Fibroblast of villous mesenchyme (primary cell): ENCODE measurements around the gene C1orf167. TPM values are rescaled to one million over a fixed set of nuclear protein-coding genes. Genes with fewer than 3 reads are reported as not detected.

Experiments
- DNase-seq: peaks from one replicate; pipeline ENCODE4 v3.0.0-alpha.2; 2010; ENCODE audit warnings: low read depth
- H3K4me3 ChIP-seq: 2 replicates; pipeline ENCODE4 v1.5.1; 2011; ENCODE audit warnings: low read depth, mild to moderate bottlenecking, low read length
- total RNA-seq: library from RNA; depleted of rRNA; stranded (reverse); fragments of >200 nt; gene quantifications from 2 replicates; pipeline ENCODE4 v1.2.3, GENCODE V29; 2012
- TF ChIP-seq, protein P1 (sequence below): IDR thresholded peaks from 2 replicates; pipeline ENCODE4 v1.5.1; 2012; ENCODE audit warnings: low read depth, mild to moderate bottlenecking, low read length; ENCODE audit not compliant: insufficient read depth

Gene C1orf167
- total RNA-seq, 1 donor: under 0.01 TPM

GRCh38 chr1:11736746-11737639 lies 25.0 kb upstream of the C1orf167 start:
- peak; percentile 67 for DNase-seq
- peak overlapping the region; percentile 98 for H3K4me3 ChIP-seq
- TF ChIP-seq, protein P1, sequence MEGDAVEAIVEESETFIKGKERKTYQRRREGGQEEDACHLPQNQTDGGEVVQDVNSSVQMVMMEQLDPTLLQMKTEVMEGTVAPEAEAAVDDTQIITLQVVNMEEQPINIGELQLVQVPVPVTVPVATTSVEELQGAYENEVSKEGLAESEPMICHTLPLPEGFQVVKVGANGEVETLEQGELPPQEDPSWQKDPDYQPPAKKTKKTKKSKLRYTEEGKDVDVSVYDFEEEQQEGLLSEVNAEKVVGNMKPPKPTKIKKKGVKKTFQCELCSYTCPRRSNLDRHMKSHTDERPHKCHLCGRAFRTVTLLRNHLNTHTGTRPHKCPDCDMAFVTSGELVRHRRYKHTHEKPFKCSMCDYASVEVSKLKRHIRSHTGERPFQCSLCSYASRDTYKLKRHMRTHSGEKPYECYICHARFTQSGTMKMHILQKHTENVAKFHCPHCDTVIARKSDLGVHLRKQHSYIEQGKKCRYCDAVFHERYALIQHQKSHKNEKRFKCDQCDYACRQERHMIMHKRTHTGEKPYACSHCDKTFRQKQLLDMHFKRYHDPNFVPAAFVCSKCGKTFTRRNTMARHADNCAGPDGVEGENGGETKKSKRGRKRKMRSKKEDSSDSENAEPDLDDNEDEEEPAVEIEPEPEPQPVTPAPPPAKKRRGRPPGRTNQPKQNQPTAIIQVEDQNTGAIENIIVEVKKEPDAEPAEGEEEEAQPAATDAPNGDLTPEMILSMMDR: no peak

GRCh38 chr1:11738096-11738495 lies 23.9 kb upstream of the C1orf167 start:
- H3K4me3 ChIP-seq: no peak overlapping the region
- TF ChIP-seq, protein P1: no peak
- DNase-seq: no peak

DNA sequence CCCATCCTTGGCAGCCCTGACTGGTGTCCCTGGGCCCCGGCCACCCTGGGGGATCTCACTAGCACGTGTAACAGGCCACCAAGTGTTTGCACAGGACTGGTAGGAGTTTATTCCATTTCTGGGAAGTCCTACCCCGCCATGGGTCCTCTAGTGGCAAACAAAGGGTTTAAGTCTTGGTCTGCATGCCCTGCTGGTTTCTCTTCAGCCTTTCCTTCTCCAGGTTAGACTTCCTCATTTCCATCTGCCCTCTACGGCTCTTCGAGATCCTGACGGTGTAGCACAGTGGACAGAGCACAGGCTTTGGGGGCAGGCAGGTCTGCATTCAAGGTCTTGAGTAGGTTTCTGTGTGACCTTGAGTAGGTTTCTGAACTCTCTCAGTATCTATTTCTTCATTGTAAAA lies 23.2 kb upstream of the C1orf167 start:
- DNase-seq: no peak
- TF ChIP-seq, protein P1: no peak
- no peak overlapping the region for H3K4me3 ChIP-seq

GRCh38 chr1:11740258-11741192 lies 21.5 kb upstream of the C1orf167 start:
- TF ChIP-seq, protein P1: no peak
- DNase-seq: no peak

GRCh38 chr1:11741482-11741881 lies 20.5 kb upstream of the C1orf167 start:
- TF ChIP-seq, protein P1: no peak
- H3K4me3 ChIP-seq: no peak overlapping the region
- no peak for DNase-seq

More at GRCh38 chr1:11740258-11741192, 21.5 kb upstream of the C1orf167 start:
- H3K4me3 ChIP-seq: no peak overlapping the region

DNA sequence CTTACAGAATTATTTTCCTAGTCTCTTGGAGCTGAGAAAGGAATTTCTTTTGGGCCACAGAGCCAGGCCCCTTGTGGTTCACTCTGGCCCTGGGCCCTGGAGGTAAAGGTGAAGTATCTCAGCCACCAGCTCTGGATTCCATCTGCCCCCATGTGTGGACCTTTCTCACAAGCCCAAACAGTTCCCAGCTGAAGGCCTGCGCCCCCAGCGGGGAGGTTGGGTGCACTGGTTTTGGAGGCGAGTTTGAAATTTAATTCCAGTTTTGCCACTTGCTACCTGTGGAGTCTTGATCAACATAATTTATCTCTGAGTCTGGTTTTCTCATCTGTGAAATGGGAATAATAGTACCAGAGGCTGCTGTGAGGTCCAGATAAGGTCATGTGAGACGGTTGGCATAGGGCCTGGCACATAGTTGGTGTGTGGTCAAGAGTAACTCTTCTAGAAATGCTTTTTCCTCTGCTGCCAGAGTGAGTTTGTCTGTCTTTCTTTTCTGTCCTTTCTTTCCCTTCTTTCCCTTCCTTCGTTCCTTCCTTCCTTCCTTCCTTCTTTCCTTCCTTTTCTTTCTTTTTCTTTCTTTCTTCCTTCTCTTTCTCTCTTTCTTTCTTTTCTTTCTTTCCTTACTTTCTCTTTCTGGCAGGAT lies 20.0 kb upstream of the C1orf167 start:
- TF ChIP-seq, protein P1: no peak

More for the DNA sequence above, 20.0 kb upstream of the C1orf167 start:
- DNase-seq: no peak
- H3K4me3 ChIP-seq: no peak overlapping the region
